Measurements from ENCODE around the gene OR2A5.

DNA sequence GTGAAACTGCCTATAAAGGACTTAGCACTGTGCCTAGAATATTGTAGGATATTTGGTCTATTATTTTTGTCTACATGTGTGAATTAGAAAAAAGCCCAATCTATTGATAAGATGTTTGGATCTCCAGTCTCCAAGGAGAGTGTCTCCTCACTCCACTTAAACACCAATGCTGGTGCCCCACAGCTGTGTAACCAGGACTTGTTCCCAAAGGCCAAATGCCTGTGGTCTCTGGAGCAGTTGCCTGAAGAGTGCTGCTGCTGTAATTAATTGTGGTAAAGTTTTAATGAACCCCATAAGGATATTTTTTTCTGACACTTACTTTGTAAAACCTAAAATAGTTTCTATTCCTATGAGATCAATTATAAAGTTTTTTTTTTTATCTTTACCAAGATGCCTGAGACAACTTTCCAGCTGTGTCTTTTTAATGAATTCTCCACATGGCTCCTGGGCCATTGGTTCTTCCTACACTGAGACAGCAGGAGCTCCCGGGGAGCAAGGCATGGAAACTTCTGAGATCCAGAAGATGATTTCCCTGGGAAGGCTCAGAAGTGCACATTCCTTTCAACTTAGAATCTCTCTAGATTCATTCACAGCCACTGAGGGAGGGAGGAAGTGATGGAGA lies 11.2 kb upstream of the OR2A5 start:
- TF ChIP-seq ZNF274 (IDR thresholded peaks at IDR 0.05; ENCODE audit: low read depth, low read length) = no peak
- no peak for TF ChIP-seq SUZ12 (IDR thresholded peaks at IDR 0.05; ENCODE audit: extremely low read depth, insufficient read depth, insufficient read length)
- TF ChIP-seq YY1 (IDR thresholded peaks at IDR 0.05; ENCODE audit: insufficient read depth, insufficient read length) = no peak
